NCI-H510A (cell line): Measurements from ENCODE around the gene APOL3.
"Not testable (repeated sequence)": the region's sequence is repeated elsewhere in the genome, so short reads cannot be mapped to it uniquely, and the experiment has no call there.

Experiments used
- DNase-seq: peaks from one replicate; lab custom pipeline; 2025; lab: John Stamatoyannopoulos, UW

The APOL3 gene, protein sequence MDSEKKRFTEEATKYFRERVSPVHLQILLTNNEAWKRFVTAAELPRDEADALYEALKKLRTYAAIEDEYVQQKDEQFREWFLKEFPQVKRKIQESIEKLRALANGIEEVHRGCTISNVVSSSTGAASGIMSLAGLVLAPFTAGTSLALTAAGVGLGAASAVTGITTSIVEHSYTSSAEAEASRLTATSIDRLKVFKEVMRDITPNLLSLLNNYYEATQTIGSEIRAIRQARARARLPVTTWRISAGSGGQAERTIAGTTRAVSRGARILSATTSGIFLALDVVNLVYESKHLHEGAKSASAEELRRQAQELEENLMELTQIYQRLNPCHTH

DNA sequence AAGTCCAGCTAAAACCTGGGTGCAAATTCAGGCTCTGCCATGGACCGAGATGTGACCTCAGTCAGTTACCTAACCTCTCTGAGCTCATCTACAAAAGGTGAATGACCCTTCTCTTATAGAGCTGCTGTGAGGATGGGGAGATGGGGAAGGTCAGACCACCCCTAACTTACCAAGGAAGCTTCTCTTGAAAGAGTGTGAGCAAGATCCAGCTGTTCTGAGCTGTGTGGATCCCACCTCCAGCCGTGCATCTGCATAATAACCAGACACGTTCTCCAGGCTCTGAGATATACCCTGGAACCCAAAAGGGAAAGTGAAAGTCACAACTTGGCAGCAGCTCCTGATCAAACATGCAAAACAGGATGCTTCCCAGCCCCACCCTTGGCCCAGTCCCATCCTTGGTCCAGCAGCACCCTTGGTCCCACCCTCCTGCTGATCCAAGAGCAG is at the start of gene APOL3:
Gene APOL3 (minus strand): TSS at position 257 of the 444 bp plus-strand sequence. CDS start 11,700 bp downstream, outside the sequence.
- DNase-seq, result no peak

DNA sequence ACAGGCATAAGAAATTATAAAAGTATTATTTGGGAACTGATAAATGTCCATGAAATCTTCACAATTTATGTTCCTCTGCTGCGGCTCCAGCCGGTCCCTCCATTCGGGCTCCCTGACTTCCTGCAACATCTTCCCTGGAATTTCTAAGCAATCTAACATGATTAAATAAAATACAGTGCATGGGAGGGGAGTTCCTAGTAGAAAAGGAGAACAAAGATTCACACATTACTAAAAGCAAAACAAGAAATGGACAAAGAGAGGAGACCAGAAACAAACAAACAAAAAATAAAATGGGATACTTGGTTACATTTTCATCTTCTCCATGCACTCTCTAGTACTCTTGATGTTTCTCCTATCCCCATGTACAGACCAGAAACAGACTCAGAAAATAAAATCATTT is 49.7 kb upstream of the APOL3 start:
- DNase-seq, result no peak

GRCh38 chr22:36209488-36209908 is 48.9 kb upstream of the APOL3 start:
- DNase-seq, result not testable (repeated sequence)

GRCh38 chr22:36208914-36209313 is 48.4 kb upstream of the APOL3 start:
- DNase-seq, result no peak

- no peak for DNase-seq
These were observed 47.7 kb upstream of the APOL3 start for GRCh38 chr22:36208162-36208765.

DNA sequence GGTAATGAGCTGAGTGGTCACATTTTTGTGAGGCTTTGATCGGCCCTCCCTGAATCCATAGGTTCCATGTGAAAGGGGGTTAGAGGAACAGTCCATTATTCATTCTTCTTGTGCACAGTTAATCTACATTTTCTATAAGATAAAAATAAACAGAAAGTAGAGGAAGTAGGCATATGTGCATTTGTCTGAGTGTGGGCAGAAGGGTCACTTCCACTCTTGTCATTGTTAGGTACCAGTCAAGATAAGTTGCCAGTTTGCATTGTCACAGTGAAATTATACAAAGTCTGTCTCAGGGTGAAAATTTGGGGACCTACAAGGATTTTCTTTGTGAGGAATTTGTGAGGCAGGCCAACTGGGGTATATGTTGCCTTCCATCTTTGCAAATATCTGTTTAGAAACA is 45.7 kb upstream of the APOL3 start:
- DNase-seq, result no peak

- not testable (repeated sequence) for DNase-seq
These were observed 45.0 kb upstream of the APOL3 start for GRCh38 chr22:36205573-36205972.

- no peak for DNase-seq
These were observed 44.1 kb upstream of the APOL3 start for GRCh38 chr22:36204632-36205015.

DNA sequence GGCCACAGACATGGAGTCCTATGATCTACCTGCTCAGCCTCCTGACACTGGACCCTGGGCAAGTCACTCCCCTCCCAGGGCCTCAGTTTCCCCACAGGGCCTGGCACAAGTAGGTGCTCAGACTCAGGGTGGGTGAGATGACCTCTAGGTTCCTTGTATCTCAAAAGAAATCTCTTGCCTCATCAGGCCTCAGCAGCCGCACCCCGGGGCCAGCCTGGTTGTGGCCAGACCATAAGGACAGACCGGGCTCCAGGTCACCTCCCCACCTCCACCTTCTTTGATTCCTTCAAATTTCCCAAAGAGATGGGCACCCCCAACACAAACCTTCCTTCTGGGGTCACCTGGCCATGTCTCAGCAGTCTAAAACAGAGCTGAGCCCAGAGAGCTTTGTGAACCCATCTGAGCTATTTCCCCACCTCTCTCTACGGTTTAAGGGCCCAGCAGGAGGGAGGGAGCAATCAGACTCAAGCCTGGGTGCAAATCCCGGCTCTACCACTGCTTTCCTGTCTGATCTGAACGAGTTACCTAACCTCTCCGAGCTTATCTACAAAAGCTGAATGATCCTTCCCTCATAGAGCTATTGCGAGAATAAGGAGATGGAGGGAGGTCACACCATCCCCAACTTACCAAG is 43.6 kb upstream of the APOL3 start:
- no peak for DNase-seq

GRCh38 chr22:36203441-36203840 is 42.9 kb upstream of the APOL3 start:
- not testable (repeated sequence) for DNase-seq

DNA sequence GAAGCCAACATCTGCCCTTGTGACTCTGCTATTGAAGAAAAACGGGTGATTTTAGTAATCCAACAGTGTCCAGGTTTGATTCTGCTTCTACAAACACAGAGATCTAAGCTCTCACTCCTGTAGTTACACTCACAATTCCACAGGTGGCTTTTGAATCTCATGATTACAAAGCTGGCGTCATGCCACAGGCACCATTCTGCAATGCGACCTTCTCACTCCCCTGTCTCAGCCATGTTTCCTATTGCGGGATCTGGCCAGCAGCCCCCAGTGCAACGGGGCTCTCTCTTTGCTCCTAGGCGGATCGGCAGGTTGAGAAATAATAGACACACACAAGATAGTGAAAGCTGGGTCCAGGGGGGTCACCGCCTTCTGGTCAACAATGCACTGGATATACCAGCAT is 42.4 kb upstream of the APOL3 start:
- not testable (repeated sequence) for DNase-seq

DNA sequence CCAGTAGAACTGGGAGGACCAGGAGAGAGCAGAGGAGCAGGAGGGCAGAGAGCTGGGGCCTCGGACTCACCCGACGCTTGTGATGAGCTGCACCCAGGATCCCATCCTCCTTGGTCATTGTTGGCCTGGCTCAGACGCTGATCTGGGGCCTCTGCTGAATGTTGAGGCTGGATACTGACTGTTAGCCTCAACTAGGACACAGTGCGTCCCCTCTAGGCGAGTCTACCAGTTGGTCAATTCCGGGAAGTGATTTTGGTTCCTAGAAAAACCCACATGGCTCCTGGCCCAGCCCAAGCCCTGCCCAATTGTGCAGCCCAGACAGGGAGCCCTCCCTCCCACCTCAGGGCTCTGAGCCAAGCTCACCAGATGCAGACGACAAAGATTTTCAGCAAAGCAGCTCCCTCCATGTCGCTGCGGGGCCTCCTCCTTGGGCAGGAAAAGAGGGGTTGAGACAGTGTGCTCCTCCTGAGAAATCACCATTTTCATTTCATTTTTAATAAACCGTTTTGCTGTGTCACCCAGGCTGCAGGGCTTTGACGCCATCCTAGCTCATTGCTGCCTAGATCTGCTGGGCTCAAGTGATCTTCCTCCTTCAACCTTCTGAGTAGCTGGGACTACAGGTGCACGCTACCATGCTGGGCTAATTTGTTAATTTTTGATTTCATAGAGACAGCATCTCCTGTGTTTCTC is 41.2 kb upstream of the APOL3 start, which contains the start of gene APOL4:
Gene APOL4 (minus strand): TSS at position 180 of the 690 bp plus-strand sequence. CDS start 75 bp downstream, at position 105.
- DNase-seq, result no peak

- DNase-seq, result not testable (repeated sequence)
These were observed 40.5 kb upstream of the APOL3 start for GRCh38 chr22:36201025-36201424.

DNA sequence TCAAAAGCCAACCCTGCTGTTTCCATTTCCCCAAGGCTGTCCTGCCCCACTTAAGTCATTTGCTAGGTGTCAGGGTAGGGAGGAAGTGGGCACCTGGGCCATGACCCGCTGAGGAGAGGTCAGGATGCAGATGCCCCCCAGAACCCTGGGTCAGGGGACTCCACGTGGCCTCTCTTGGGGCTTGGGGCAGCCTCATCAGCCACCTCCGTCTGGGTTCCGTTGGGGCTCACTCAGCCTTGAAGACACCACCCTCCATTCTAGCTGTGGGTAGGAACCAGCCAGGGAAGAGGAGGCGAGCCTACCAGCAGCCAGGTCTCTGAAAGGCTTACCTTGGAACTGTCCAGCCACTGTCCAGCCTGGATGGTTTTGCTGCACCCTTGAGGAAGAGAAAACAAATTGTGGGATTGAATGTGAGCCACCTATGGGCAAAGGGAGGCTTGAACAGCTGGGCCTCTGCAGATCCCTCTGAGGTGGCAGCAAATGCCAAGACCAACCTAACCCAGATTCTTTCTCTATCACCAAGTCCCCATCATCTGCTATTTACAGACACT is 38.5 kb upstream of the APOL3 start:
- no peak for DNase-seq

GRCh38 chr22:36198536-36198935 is 38.0 kb upstream of the APOL3 start:
- no peak for DNase-seq

DNA sequence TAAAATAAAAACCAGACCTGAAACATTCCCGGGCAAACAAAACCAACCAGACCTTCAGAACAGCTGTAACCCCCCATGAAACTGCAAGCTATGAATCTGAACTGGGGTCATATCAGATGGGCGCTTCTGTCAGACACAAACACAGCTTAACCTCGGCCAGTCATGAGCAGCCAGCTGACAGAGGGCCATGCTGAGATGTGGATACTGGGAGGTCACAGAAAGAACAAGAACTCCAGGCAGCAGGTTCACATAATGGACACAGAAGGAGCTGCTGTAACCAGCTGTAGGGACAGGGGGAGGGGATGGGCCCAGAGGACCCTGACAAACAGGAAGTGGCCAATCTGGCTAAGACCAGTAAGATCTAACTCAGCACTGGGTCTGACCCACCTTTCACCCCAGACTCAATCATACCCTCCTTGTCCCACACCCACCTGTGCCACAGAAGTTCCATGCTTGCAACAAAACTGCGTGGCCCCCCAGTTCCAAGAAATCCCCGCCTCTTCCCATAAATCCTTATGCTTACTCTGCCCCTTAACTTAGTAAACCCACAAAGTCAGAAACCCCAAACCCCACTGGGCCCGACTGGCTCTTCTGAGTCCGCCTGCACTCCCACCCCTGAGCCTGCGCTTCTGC is 37.1 kb upstream of the APOL3 start:
- DNase-seq, result no peak

DNA sequence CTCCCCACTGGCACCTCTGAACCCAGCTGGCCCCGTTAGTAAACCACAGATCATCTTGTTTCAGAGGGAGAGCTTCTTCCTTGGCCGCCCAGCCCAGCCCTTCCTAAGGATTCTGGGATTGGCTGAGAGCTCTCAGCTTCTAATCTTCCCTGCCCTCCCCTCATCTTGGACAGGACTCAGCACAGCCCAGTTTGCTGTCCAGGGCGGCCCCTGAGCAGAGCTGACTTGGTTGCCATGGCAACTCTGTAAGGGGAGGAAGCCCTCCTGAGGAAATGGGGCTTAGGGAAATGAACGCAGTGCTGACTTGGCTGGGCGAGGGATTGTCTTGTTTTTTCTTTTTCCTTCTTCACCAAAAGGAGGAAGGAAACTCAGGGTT is 36.5 kb upstream of the APOL3 start:
- no peak for DNase-seq

GRCh38 chr22:36196254-36197064 is 35.9 kb upstream of the APOL3 start:
- DNase-seq, result no peak

- no peak for DNase-seq
These were observed 34.4 kb upstream of the APOL3 start for GRCh38 chr22:36194971-36195370.

GRCh38 chr22:36194385-36194784 is 33.8 kb upstream of the APOL3 start:
- DNase-seq, result no peak

DNA sequence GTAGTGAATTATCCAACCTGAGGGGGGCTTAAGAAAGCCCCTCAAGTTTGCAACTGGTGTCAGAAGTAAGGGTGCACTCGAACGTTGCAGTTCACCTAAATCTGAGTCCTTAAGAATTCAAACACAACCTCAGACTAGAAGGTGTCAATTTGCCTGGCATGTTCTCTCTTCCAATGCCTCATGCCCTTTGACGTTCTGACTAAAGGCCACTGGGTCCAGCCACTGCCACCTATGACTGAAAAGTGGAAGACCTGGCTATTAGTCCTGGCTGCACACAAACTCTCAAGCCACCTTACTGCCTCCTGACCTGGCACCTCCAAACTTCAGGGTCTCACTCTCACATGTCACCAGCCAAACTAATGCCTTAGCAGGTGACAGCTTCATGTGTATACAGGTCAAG is 33.0 kb upstream of the APOL3 start:
- DNase-seq, result no peak
